GM19463 (cell line): ENCODE results near the gene ABCA1.
A peak's percentile ranks its signal among the peaks of the same experiment; 100 is the strongest.
"Not testable (repeated sequence)": the region's sequence is repeated elsewhere in the genome, so short reads cannot be mapped to it uniquely, and the experiment has no call there.

Source experiments
- ATAC-seq: cut with Tn5 transposase; IDR thresholded peaks from one replicate; pipeline ENCODE4 v1.9.1; 2021; ENCODE audit warnings: mild to moderate bottlenecking, moderate library complexity; ENCODE audit not compliant: unreplicated experiment

The ABCA1 gene

GRCh38 chr9:104872656-104873488 is 55.1 kb downstream of the ABCA1 start:
- no peak for ATAC-seq

DNA sequence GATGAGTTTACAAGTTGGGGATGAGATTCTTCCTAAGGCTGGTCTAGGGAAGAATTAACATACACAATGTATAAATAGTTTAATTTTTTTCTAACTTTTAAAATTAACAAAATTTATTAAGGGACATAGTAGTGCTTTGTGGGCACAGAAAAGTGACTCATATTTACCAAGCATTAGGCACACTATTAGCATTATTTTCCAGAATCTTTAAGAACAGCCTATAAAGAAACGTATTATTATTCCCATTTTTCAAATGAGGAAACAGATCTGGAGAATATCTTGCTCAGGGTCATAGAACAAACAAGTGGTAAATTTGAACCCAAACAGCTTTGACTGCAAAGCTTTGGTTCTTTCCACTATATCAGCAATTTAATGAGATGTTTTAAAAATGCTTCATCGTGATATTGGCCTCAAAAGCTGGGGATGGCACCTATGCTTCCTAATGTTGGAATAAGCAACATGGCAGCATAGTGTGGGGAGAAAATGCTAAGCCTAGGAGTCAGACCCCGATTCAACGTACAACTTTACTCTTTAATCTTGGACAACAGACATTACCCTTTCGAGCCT is 55.9 kb downstream of the ABCA1 start:
- no peak for ATAC-seq

DNA sequence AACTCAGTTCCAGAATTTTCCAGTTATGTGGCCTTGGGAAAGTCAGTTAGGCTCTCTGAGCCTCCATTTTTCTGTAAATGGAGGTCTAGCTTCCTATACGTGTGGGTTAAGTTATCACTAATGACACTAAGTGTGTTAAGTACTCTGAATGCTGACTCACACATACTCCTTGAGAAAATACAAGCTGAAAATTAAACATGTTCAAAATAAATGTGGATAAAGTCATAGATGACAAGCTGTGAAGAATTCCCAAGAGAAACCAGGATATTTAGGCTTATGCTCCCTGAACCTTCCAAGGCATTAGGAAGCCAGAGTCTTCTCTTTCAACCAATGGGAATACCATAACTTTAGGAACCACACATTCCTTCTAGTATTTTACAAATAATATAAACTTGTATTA is 58.1 kb downstream of the ABCA1 start:
- no peak for ATAC-seq

GRCh38 chr9:104868687-104869404 is 59.1 kb downstream of the ABCA1 start:
- ATAC-seq, result peak; percentile 96

DNA sequence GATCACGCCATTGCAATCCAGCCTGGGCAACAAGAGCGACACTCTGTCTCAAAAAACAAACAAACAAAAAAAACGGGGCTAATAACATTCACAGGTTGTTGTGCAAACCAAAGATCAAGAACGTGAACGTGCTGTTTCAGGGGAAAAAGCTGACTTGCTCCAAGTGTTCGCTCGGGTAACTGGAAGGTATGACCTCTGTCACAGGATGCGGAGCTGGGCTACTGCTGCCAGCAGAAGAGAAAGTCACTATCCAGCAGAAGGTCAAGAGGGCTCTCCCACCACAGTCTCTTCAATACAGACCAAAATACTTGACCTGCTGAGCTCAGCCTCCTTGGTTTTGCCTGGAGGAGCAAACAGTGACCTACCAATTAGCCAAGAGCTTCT is 59.7 kb downstream of the ABCA1 start:
- ATAC-seq, result no peak

- no peak for ATAC-seq
Observed at GRCh38 chr9:104866191-104866590, 61.8 kb downstream of the ABCA1 start.

DNA sequence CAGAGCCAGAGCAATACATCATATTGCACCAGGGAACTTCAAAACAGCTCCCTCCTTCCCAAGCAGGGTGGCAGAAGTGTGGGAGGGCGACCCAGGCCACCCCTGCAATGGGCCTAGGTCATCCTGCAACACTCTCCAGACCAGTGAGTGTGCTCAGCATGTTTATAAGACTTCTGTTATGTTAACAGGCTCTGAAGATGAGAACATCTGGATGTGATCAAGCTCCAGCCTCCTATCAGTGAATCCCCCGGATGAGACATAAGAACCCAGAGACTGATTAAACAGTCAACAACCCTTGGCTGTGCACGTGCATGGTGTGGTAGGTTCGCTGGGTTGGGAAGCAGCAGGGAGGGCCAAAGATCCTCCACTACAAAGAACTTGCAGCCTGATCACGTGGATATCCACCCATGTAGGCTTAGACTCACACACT is 63.3 kb downstream of the ABCA1 start:
- no peak for ATAC-seq

GRCh38 chr9:104863180-104863883 is 64.6 kb downstream of the ABCA1 start:
- peak; percentile 82 for ATAC-seq

DNA sequence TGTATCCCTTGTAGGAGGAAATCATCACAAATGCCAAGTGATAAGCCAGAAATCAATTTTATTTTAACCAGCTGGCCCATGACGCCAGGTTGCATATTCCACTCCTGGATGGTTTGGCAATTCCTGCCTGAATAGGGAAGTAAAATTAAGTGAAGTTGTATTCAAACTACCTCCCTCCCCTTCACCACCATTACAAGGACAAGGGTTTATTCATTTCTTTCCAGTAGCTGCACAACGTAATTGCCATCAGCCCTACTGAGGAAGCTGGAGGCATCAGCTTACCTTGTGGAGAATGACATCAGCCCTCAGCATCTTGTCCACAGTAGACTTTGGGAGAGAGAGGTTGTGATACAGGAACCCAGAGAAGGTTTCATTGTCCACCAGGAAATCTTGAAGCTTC is 66.6 kb downstream of the ABCA1 start:
- ATAC-seq, result no peak

GRCh38 chr9:104860263-104860662 is 67.7 kb downstream of the ABCA1 start:
- no peak for ATAC-seq

DNA sequence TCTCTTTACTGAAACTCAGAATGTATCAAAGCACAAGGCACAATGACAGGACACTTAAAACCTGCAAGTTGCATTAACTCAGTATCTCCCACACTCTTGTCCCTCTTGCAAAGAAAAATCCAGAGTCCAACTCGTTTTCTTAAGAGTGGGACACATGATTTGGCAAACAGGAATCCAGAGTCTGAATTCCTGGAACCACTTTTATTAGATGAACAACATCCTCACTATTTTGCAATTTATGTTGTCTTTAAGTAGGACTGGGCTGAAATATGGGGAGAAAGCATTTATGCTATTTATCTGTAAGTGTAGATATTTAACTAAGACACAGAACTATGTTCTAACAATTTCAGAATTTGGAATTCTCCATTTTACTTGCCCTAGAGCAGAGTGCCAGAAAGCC is 69.1 kb downstream of the ABCA1 start:
- no peak for ATAC-seq

DNA sequence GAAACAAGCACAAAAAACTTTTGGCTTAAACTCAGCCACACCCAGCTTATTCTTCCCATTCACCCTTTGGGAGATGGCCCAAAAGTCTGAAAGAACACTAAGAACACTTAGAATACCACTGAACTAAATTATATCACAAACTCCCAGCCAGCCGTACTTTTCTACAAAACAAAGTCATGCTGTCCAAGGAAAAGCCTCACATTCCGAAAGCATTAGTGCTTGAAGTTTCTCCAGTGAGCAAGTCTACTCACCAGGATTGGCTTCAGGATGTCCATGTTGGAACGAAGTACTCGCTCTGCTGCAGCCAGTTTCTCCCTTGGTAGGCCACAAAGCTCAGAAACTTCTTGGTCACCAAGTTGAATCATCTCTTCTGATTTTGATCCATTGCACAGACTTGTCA is 69.7 kb downstream of the ABCA1 start:
- no peak for ATAC-seq

DNA sequence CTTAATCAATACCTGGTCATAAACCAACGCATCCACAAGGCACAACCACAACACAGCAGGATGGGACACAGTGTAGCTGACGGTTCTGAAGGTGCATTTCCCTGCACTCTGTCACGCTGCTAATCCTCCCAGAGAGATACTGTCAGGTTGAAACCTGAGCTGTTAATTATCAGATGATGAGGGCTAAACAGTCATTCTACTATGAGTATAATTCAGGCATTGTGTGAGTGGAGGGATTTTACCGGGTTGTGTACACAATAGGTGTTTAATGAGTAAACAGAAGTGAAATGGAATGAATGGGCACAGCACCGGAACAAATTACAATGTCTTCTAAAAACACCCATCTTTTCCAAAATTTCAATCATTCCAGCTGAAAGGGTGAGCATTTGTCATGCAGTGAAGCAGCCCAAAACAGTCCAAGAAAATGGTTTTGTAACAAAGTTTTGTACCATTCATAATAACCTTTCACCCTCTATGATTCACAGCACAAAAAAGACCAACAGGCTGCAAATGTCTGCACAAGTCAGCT is 71.5 kb downstream of the ABCA1 start:
- peak; percentile 56 for ATAC-seq

DNA sequence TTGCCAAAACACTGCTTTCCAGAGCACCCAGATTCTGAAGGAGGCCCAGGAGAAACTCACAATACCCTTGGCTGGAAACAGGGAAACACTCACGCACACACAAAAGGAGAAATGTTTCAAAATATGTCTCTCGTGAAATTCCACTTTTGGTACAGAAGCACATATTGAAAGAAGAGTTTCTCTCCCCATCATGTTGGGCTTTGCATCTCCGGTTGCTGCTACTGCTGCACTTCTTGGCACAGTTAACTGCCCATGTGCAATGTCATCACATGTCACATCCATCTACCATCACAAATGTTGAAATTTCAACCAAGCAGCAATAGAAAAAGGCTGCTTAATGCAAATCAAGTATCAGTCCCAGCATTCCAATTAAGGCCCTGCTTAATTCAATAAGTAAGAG is 72.1 kb downstream of the ABCA1 start:
- ATAC-seq, result no peak

DNA sequence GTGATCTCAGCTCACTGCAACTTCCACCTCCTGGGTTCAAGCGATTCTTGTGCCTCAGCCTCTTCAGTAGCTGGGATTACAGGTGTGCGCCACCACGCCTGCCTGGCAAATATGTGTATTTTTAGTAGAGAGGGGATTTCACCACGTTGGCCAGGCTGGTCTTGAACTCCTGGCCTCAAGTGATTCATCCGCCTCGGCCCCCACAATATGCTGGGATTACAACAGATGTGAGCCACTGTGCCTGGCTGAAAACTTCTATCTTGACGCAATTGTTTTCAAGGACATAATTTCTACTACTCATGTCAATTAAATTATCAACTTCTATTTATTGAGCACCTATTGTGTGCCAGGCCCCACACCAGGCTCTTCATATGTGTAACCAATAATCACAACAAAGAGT is 72.7 kb downstream of the ABCA1 start:
- not testable (repeated sequence) for ATAC-seq

DNA sequence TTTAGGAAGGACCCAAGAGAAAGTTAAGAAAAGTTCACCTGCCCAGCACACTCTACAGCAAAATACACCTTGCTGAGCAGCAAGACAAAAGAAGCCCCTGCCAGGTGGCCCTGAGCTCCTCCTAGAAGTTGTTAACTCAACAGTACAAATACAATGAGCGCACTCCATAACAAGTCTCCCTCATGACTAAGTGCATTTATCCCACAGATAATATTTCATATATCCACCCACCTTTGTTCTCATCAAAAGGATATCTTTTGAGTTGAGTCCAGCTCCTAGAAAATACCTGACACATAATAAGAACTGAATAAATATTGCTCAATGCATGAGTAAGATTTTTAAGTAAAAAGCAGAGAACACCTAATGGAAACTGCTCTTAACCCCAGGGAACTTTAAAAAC is 73.3 kb downstream of the ABCA1 start:
- ATAC-seq, result no peak

DNA sequence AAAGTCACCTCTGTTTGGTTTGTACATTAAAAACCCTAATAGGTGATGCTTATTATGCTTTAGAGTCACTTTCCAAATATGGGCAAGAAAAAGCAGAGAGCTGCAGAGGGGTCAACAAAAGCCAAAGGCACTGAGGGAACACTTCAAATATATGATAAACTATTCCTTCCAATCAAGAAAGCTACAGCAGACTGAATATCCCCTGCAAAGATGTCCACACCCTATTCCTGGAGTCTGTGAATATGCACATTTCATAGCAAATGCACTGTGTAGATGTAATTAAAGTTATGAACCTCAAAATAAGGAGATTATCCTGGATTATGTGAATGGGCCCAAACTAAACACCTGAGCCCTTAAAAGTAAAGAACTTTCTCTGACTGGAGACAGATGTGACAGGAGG is 74.3 kb downstream of the ABCA1 start:
- ATAC-seq, result no peak

- no peak for ATAC-seq
Observed at GRCh38 chr9:104853159-104853558, 74.8 kb downstream of the ABCA1 start.

DNA sequence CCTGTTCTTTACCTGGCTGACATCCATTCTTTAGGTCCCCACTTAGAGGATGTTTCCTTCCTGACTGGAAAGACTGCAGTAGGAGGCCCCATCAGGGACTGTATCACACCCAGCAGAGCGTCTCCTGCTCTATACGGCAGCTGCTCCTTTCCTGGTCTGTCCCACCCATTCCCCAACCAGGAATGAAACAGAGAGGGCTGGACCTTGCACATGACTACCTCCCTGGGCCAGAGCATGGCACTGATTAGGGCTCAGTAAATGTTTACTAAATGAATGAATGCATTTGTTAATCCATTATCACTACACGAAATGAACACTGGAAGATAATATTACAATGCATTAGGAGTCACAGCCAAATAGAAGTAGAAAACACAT is 76.4 kb downstream of the ABCA1 start:
- ATAC-seq, result no peak

DNA sequence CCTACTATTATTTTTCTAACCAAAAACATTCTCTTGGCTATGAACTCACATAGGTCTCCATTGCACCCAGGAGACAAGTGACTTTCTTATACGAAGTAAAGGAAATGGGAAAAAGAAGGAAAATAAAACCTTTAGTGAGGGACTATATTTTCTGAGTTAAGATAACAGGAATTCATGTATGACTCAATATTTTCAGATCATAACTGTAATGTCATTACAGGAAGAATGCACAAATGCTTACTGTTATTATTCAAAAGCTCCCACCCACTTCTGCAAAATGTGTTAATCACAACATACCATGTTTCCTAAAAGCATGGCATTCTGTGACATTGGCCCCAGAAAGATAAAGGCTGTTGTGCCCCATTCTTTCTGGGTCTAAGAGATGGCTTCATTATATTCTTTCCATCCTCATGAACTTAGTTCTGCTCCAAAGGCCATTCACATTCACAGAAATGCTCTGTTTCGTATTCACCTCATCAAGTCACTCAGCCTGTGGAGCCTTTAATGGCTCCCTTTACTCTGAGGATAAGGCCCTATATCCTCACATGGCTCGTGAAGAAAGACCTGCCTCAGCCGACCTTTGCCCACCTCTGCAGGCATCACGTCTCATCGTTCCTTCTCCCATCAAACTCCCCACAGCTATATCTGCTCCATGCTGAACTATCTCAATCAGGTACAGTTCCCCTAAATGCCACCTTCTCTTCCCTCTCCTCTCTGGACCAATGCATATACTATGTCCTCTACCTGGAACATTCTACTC is 77.0 kb downstream of the ABCA1 start:
- ATAC-seq, result no peak

DNA sequence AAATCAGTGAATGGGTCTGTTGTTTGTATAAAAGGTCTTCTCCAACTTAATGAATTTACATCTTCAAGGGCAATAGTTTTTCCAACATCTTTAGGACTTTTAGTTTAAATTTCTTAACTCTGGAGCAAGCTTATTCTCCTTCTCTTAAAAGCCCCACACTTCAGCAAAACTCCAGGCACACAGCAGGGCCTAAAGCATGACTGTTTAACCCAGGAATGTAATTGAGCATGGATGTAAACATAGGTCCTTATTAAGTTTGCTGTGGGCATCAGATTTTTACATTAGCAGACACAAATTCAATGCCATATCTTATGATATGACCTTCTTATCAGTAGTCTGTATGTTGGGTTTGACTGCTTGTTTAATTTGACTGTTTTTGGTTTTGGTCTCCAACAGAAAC is 78.9 kb downstream of the ABCA1 start:
- ATAC-seq, result no peak
